Mucosa of descending colon (tissue), 3 donors: ENCODE results near the gene WBP1L. TPM values are rescaled to one million over a fixed set of nuclear protein-coding genes. Genes with fewer than 3 reads are reported as not detected.
"Not testable (repeated sequence)": the region's sequence is repeated elsewhere in the genome, so short reads cannot be mapped to it uniquely, and the experiment has no call there.

Source experiments
- ATAC-seq: fragments of 200-7000 bp; cut with Tn5 transposase; one replicate; pipeline ENCODE4 v1.9.1; 2020; ENCODE audit warnings: mild to moderate bottlenecking, moderate library complexity
- DNase-seq, 3 donors: peaks; one replicate each; pipeline ENCODE4 v3.0.0-alpha.2; 2020
- H3K36me3 ChIP-seq: fragments of 200-600 bp; one replicate; pipeline ENCODE4 v1.8.0; 2021; ENCODE audit warnings: low read depth, mild to moderate bottlenecking
- H3K4me1 ChIP-seq: fragments of 200-600 bp; one replicate; pipeline ENCODE4 v1.8.0; 2021; ENCODE audit warnings: low read depth, mild to moderate bottlenecking
- H3K4me3 ChIP-seq: fragments of 200-600 bp; one replicate; pipeline ENCODE4 v1.8.0; 2021; ENCODE audit warnings: mild to moderate bottlenecking
- H3K9me3 ChIP-seq: fragments of 200-600 bp; one replicate; pipeline ENCODE4 v1.8.0; 2021; ENCODE audit warnings: mild to moderate bottlenecking
- intact Hi-C, 2 donors: fragments of 100-400 bp; cut with DNase I in 1 of 2; cut with micrococcal nuclease in 1 of 2; formaldehyde crosslinking; loops; one replicate each; pipeline versions ENCODE4 v1.11.0 to v1.11.1; 2022; cut with DNase I, micrococcal nuclease
- total RNA-seq, 3 donors: library from RNA; stranded (reverse); fragmentation: NEBNext Ultra II Directional in 2 of 3; extraction: Animal tissue kit (Norgen Biotek cat#: 25700) in 2 of 3; gene quantifications; one replicate each; pipeline versions ENCODE4 v1.2.1 to v1.2.4, GENCODE V29; 2021 to 2023
- TF ChIP-seq, protein P1 (sequence below): fragments of 200-600 bp; IDR thresholded peaks from one replicate; pipeline ENCODE4 v1.8.0; 2022; ENCODE audit warnings: antibody characterized with exemption, mild to moderate bottlenecking
- donor health status: DM: no; HTN: no; CAD: no; lungs with moderate emphysema.
- donor health status: DM: no; HTN: no; CAD: no.
- donor health status: DM: no; HTN: yes; CAD: no.

Gene WBP1L
- total RNA-seq, 3 donors from 2014 or later: 38.9 to 61.3 (median 51.0) TPM

DNA sequence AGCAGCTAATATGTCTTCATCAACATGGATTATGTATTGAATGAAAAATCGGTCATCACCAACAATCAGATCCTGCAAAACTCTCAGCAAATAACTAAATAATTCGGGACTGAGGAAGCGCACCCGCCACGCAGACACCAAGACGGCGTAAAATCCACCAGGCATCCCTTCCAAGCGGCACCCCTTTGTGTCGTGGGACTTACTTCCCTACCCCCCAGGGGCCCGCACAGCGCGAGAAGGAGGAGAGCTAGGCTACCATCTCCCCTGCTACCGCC lies 30.3 kb upstream of the WBP1L start:
- DNase-seq (no peak), ATAC-seq (peak; percentile 47)
- no peaks in the 10 kb centered on the region for H3K9me3 ChIP-seq
- TF ChIP-seq, protein P1, sequence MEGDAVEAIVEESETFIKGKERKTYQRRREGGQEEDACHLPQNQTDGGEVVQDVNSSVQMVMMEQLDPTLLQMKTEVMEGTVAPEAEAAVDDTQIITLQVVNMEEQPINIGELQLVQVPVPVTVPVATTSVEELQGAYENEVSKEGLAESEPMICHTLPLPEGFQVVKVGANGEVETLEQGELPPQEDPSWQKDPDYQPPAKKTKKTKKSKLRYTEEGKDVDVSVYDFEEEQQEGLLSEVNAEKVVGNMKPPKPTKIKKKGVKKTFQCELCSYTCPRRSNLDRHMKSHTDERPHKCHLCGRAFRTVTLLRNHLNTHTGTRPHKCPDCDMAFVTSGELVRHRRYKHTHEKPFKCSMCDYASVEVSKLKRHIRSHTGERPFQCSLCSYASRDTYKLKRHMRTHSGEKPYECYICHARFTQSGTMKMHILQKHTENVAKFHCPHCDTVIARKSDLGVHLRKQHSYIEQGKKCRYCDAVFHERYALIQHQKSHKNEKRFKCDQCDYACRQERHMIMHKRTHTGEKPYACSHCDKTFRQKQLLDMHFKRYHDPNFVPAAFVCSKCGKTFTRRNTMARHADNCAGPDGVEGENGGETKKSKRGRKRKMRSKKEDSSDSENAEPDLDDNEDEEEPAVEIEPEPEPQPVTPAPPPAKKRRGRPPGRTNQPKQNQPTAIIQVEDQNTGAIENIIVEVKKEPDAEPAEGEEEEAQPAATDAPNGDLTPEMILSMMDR: no peak
- peak overlapping the region; percentile 64 for H3K4me3 ChIP-seq
- no peaks in the 10 kb centered on the region for H3K36me3 ChIP-seq
- peaks cover 6% of the 10 kb centered on the region for H3K4me1 ChIP-seq
- intact Hi-C loops: no loop called here

DNA sequence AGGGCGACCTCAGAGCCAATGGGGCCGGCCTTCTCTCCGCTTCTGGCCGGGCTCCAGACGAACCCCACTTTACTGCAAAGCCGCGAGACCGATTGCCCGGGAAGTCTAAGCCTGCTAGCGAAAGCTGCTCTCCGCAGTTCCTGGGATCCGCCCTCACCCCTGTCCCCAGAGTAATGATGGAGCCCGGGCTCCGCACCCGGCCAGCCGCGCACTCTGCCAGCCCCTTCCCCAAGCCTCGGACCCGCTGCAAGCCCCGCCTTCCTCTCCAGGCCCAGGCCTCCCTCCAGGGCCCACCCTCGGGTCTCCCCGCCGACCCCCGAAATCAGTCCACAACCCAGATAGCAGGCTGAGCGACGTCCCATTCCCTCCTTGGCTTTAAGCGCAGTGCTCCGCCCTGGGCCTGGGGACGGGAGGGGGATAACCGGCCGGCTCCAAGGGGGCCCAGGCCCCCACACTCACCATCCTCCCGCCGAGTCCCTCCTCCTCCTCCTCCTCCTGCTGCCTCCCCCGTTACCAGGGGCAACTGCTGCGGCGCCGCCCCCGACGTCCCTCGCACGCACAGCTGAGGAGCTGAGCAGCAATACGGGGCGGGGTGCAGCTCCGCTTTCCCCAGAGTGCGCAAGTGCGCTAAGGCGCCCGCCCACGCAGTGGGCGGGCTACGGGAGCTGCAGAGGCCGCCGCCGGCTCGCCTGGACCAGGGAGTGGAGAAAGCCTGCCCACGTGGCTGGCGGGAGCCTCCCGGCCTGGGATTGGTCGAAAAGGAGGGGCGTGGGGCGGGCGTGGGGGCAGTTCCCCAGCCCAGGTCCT lies 29.7 kb upstream of the WBP1L start, which contains the start of gene ARL3:
ARL3 (minus strand) TSS at position 584 of the 807 bp plus-strand sequence; CDS start at position 462, 122 bp downstream.
- Histone ChIP-seq H3K4me1 (peaks cover 6% of the 10 kb centered on the region), H3K36me3 (no peaks in the 10 kb centered on the region), H3K9me3 (no peaks in the 10 kb centered on the region), H3K4me3 (peak within 1 kb of the TSS; percentile 64)
- ATAC-seq (peak; percentile 97), DNase-seq (peak; percentile 96 to 99 (median 98))
- TF ChIP-seq, protein P1: no peak
- intact Hi-C loops: no loop called here

DNA sequence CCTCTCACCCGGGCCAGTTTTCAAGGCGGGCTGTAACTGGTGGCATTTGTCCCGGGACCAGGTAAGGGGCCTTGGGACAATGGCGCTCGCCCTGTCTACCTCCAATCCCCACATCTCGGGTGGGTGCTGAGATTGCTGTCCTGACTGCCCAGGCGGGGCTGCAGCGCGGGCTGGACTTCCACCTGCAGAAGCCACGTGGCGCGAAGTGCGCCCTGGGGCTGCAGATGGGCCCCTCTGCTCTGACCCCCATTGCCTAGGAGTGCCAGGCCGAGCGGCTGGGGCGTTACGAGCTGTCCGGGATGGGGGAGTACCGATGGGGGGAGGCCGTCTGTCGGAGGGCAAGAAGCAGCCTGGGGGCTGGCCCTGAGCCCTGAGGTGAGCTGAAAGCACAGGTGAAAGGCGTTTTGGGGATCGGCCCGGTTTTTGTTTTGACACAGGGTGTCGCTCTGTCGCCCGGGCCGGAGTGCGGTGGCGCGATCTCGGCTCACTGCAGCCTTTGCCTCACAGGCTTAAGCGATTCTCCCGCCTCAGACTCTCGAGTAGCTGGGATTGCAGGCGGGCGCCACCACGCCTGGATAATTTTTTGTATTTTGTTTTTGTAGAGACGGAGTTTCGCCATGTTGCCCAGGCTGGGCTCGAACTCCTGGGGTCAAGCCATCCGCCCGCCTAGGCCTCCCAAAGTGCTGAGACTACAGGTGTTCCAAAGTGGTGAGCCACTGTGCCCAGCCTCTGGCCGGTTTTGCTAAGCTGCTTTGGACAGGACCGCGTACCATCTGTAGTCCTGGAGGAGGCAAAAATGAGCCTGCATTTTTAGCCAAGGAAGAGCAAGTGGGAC lies 28.9 kb upstream of the WBP1L start, which contains the start of gene SFXN2:
SFXN2 (plus strand) TSS at position 16 of the 835 bp plus-strand sequence. CDS start 12,001 bp downstream, outside the sequence.
- ATAC-seq (peak; percentile 41), DNase-seq (peak in 2 of 3 donors; percentile 43 to 54)
- Histone ChIP-seq H3K4me1 (peaks cover 6% of the 10 kb centered on the region), H3K36me3 (no peaks in the 10 kb centered on the region), H3K9me3 (no peaks in the 10 kb centered on the region), H3K4me3 (peak within 1 kb of the TSS; percentile 64)
- TF ChIP-seq, protein P1: no peak
- intact Hi-C loops: no loop called here

DNA sequence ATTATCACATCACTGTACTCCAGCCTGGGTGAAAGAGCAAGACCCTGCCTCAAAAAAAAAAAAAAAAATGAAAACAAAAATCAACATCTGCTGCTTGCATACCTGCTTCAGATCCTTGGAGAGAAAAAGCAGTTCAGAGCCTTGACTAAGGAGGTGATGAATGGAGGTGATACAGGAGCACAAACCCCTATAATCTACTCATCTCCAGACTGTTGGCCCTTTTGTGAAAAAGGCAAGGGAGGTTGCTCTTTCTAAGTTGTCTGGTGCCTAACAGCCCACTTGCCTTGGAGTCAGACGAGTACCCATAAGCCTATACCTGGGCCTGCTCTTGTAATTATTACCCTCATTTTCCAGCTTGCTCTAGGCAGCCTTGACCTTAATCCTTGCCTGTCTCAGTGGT lies 27.9 kb upstream of the WBP1L start:
- H3K36me3 ChIP-seq: no peaks in the 10 kb centered on the region
- no peak for ATAC-seq
- TF ChIP-seq, protein P1: no peak
- peaks cover 6% of the 10 kb centered on the region for H3K4me1 ChIP-seq
- H3K9me3 ChIP-seq: no peaks in the 10 kb centered on the region
- no peak for DNase-seq
- no peak overlapping the region for H3K4me3 ChIP-seq
- intact Hi-C loops: no loop called here

DNA sequence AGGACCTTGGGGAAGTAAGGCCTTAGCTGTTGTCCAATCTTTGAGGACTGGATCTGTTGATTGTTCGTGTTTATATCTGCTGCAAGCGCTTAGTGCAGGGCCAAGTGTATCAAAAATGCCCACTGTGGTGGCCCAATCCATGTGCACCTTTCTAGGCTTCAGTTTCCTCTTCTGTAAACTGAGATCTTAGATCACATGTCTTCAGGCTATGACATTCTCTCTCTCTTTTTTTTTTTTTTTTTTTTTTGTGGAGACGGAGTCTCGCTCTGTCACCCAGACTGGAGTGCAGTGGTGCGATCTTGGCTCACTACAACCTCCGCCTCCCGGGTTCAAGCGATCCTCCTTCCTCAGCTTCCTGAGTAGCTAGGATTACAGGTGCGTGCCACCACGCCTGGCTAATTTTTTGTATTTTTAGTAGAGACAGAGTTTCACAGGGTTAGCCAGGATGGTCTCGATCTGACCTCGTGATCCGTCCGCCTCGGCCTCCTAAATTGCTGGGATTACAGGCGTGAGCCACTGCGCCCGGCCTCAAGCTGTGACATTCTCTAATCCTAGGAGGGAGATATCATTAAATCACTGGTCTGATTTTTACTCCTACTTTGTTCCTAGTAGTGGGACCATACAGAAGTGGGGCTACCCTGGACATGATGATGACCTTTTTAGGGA lies 26.7 kb upstream of the WBP1L start:
- DNase-seq, H3K36me3 ChIP-seq, H3K9me3 ChIP-seq, H3K4me3 ChIP-seq, H3K4me1 ChIP-seq, ATAC-seq, intact Hi-C loops: not testable (repeated sequence)
